ENCODE measurements around the gene NDUFA12. TPM values are rescaled to one million over a fixed set of nuclear protein-coding genes. Genes with fewer than 3 reads are reported as not detected.
A peak's percentile ranks its signal among the peaks of the same experiment; 100 is the strongest.

The NDUFA12 gene
- total RNA-seq, 4 donors from 2014 or later = 59.6 to 82.3 (median 68.8) TPM

DNA sequence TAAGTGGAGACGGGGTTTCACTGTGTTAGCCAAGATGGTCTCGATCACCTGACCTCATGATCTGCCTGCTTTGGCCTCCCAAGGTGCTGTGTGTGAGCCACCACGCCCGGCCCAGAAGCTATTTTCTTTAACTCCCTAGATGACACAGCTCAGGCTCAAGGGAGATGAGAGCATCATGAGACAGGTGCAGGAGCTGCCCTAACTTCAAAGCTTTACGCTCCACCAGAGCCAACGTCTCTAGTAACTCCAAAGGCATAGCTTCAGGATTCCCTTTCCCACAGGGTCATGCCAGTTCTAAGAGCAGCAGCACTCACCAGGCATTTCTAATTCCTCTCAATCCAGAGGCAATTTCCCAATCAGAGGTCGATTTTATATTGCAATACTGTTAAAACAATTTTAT is 21.0 kb downstream of the NDUFA12 start:
- Histone ChIP-seq H3K27ac (no peak overlapping the region), H3K4me3 (no peak overlapping the region), H3K4me1 (no peaks in the 10 kb centered on the region), H3K9me3 (no peaks in the 10 kb centered on the region), H3K36me3 (peaks cover 0 to 6% (median 0%) of the 10 kb centered on the region in 3 donors), H3K27me3 (no peaks in the 10 kb centered on the region)
- 65 to 66% methylated on average over 7 of the region's 7 CpGs for WGBS, 2 donors
- TF ChIP-seq EP300 (IDR thresholded peaks at IDR 0.05) (no peak), POLR2A (IDR thresholded peaks at IDR 0.05) (no peak)
- TF ChIP-seq, protein P1, sequence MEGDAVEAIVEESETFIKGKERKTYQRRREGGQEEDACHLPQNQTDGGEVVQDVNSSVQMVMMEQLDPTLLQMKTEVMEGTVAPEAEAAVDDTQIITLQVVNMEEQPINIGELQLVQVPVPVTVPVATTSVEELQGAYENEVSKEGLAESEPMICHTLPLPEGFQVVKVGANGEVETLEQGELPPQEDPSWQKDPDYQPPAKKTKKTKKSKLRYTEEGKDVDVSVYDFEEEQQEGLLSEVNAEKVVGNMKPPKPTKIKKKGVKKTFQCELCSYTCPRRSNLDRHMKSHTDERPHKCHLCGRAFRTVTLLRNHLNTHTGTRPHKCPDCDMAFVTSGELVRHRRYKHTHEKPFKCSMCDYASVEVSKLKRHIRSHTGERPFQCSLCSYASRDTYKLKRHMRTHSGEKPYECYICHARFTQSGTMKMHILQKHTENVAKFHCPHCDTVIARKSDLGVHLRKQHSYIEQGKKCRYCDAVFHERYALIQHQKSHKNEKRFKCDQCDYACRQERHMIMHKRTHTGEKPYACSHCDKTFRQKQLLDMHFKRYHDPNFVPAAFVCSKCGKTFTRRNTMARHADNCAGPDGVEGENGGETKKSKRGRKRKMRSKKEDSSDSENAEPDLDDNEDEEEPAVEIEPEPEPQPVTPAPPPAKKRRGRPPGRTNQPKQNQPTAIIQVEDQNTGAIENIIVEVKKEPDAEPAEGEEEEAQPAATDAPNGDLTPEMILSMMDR (IDR thresholded peaks at IDR 0.05) = no peak
- no peak for DNase-seq (ENCODE audit: low spot score in 2 of 2)

DNA sequence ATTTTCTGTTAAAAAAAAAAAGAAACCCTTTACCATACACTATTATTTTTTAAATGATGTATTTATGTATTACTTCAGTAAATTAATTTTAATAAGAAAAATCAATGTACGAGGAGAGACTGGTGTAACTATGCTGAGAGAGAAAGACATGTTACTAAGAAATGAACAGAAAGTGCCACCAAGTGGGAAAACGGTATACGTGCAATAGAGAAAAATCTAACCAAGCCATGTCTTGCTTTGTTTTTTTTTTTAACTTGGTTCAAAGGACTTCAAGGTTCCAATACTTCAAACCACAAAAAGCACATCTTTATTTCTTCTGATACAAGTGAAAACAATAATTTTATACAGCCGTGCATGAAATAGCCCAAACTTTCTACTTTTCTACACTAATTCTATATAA is 22.9 kb downstream of the NDUFA12 start:
- no peaks in the 10 kb centered on the region for H3K27me3 ChIP-seq
- H3K36me3 ChIP-seq = peaks cover 0 to 6% (median 0%) of the 10 kb centered on the region in 3 donors
- TF ChIP-seq EP300 (IDR thresholded peaks at IDR 0.05) (no peak), POLR2A (IDR thresholded peaks at IDR 0.05) (no peak)
- TF ChIP-seq, protein P1 (IDR thresholded peaks at IDR 0.05) = peak in 3 of 5 experiments; percentile 13 to 30 (median 18)
- whole genome bisulfite sequencing, 2 donors = 45 to 50% methylated on average over 4 of the region's 4 CpGs
- H3K9me3 ChIP-seq = no peaks in the 10 kb centered on the region
- no peaks in the 10 kb centered on the region for H3K4me1 ChIP-seq
- H3K27ac ChIP-seq = no peak overlapping the region
- no peak for DNase-seq (ENCODE audit: low spot score in 2 of 2)
- H3K4me3 ChIP-seq = no peak overlapping the region

DNA sequence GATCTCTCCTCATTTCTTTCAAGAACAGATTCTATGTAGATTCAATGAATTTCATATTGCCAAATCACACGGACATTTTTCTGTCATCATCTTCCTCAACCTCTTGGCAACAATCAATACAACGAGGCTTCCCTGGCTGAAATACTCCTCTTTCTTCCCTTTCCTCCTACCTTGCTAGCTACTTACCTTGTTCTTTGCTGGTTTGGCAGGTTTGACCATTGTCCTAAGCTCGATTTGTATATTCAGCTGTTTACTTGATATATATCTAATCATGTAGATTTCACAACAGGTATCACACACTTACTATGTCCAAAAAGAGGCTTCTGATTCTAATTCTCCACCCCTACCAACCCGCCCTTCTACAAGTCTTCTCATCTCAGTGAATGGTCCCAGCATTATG is 23.6 kb downstream of the NDUFA12 start:
- Histone ChIP-seq H3K4me1 (no peaks in the 10 kb centered on the region), H3K9me3 (no peaks in the 10 kb centered on the region), H3K27ac (no peak overlapping the region), H3K4me3 (no peak overlapping the region), H3K27me3 (no peaks in the 10 kb centered on the region), H3K36me3 (peaks cover 0 to 6% (median 0%) of the 10 kb centered on the region in 3 donors)
- 95 to 96% methylated on average over 4 of the region's 4 CpGs for WGBS, 2 donors
- TF ChIP-seq POLR2A (IDR thresholded peaks at IDR 0.05) = no peak
- no peak for TF ChIP-seq EP300 (IDR thresholded peaks at IDR 0.05)
- TF ChIP-seq, protein P1 (IDR thresholded peaks at IDR 0.05) = no peak
- DNase-seq (ENCODE audit: low spot score in 2 of 2) = no peak

DNA sequence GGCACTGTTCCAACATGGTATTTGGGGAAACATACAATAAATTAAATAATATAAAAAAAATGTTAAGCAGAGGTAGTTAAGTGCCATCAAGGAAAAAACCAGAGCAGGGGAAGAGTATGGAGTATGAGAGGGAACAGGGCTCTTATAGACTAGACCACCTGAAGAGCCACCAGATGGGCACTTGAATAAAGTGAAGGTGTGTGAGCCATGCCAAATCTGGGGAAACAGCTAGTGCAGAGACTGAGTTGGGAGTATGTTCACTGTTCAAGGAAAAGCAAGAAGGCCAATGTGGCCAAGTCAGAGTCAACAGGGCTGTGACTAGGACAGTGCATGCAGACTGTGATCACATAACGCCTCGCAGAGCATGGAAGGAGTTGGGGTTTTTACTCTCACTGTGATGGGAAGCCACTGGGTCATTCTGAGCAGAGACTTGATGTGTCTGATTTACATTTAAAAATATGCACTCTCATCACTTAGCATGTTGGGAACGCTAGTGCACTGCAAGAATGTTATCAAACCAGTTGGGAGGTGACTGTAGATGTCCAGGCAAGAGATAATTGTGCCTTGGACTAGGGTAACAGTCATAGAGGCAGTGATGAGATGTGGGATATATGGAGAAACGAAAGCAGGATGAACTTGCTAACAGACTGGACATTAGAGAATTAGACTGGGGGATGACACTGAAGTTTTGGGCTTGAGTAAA is 25.6 kb downstream of the NDUFA12 start:
- Histone ChIP-seq H3K4me1 (no peaks in the 10 kb centered on the region), H3K4me3 (no peak overlapping the region), H3K9me3 (no peaks in the 10 kb centered on the region), H3K27me3 (no peaks in the 10 kb centered on the region), H3K27ac (no peak overlapping the region), H3K36me3 (no peaks in the 10 kb centered on the region)
- TF ChIP-seq POLR2A (IDR thresholded peaks at IDR 0.05) (no peak), EP300 (IDR thresholded peaks at IDR 0.05) (no peak)
- TF ChIP-seq, protein P1 (IDR thresholded peaks at IDR 0.05) = no peak
- 84 to 85% methylated on average over 4 of the region's 4 CpGs for WGBS, 2 donors
- DNase-seq (ENCODE audit: low spot score in 2 of 2) = no peak

DNA sequence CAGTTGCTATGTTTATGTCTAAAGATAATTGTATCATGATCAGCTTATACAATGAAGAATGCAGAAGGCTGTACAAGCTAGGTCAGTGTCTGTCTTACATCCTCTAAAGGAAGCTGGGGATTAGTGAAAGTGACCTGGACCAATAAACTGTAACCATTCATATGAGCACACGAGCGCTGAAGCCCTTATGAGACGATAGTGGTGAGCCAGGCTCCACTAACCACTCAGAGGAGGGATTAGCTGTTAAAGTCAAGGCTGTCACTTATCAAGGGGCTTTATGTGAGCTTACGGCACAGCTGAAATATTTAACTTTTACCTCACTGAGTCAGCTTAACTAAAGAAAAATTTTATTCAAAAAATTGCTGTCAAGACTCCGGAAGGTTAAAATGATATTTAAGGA is 30.3 kb downstream of the NDUFA12 start:
- Histone ChIP-seq H3K36me3 (peaks cover 0 to 30% (median 0%) of the 10 kb centered on the region in 3 donors), H3K27ac (no peak overlapping the region), H3K4me3 (no peak overlapping the region), H3K9me3 (no peaks in the 10 kb centered on the region), H3K27me3 (no peaks in the 10 kb centered on the region), H3K4me1 (no peaks in the 10 kb centered on the region)
- TF ChIP-seq EP300 (IDR thresholded peaks at IDR 0.05) = no peak
- TF ChIP-seq, protein P1 (IDR thresholded peaks at IDR 0.05) = no peak
- WGBS, 2 donors = 74 to 79% methylated on average over 5 of the region's 5 CpGs
- DNase-seq (ENCODE audit: low spot score in 2 of 2) = no peak

All from tibial nerve (tissue), 4 donors.